ENCODE measurements around the gene MUSTN1.

Gene MUSTN1

DNA sequence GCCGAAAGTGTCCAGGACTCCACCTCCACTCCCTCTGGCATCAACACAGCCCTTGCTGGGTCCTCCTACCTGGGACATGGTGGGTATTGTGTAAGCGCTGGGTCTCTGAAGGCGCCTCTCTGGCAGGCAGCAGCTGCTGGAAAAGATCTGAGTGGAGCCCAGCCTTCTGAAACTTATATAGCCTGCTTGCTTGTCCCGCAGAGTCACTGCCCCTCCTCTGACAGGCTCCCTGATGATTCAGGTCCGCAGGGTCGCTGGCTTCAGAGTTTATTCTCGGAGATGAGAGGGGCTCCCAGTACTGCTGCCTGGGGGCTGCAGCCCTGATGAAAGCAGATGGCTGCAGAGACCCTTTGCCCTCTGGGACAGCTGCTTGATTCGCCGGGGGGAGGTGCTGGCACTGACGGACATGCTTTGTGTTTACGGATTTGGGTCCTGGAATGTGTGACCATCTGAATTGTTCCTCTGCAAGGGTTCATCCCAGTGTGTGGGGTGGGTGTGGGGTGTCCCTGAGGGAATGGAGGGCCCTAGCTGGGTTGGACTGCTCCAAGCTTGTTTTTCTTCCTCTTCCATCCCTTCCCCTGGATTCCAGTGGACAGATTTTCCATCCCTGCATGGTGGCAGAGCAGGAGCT is at the start of gene MUSTN1:
MUSTN1 (minus strand) TSS at position 149 of the 631 bp plus-strand sequence; CDS start at position 78, 71 bp downstream.
- no peak for DNase-seq

DNA sequence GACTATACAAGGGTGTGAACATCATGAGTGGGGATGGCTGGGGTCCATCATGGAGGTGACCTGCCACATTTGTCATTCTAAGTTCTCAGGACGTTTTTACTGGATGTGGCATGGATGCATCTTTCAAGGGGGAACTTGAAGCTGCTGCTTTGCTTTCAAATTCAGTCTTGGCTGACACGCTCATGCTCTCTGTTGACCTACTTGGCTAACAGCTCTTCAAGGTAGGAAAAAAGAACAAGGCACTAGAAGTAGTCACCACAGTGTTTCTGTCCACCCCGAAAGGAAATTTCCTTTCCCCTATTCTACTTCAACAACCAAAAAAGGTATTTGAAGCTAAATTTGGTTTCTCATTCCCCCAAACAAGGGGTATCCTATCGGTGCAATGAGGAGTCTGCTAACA is 47.6 kb upstream of the MUSTN1 start:
- DNase-seq = no peak

DNA sequence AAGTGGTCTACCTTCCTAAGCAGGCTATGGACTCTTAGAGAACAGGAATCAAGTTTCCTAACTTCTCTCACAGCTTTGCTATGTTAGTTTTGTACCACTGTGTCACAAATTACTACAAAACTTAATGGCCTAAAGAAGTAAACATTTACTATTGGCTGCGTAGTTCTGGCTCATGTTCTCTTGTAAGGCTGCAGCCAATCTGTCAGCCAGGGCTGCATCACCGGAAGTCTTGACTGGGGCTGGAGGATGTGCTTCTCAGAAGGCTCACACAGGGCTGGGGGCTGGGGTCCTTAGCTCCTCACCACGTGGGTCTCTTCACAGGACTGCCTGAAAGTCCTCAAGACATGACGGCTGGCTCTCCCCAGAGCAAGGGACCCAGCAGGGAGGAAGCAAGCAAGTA is 47.1 kb upstream of the MUSTN1 start:
- no peak for DNase-seq

DNA sequence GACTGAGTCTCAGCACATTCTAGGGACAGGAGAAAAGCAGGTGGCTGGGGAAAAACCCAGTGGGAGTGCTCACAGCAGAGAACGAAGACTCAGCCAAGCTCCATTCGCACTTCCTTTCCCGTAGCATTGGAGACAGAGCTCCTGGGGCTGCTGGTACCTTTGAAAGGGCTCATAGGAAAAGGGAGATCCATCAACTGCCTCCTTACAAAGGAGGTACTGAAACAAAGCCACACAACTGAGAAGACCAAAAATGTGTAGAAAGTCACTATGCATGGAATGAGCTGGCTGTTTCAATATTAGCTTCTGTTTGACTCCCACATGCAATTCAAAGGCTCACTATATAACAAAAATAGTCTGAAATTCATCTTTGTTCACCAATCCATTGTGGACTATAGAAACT is 45.7 kb upstream of the MUSTN1 start:
- DNase-seq = no peak

DNA sequence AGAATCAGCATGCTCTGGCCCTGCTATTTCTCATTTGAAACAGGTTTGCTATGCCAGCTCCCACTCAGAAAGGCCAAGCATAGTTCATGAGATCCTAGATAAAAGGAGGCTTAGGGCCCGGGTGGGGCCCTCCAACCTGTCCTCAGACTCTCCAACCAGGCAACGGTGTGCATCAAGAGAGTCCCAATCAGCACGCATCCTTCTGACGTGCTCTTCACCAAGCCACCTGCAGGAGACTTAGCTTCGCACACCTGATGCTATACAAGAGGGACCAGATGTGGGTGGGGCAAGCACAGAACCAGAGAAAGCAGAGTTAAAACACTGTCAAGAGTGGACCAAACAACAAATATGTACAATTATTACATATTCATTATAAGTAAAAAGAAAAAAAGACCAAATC is 45.2 kb upstream of the MUSTN1 start:
- DNase-seq = no peak

DNA sequence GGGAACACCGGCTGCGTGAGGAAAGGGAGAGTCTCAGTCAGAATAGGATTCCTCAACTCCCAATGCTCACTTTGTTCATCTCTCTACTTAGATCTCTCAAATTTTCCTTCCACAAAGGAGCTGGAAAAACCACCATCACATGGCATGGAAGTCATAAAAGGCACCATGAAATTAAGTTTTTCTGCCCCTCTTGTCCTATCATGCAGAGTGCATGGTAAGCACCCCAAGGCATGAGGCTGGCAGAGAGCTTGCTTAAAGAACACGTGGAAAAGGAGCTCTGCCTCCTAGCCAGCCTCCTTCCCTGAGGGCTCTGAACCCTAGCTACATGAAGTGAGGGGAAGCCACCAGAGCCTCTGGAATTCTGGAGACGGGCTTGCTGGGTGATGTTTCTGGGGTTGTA is 44.8 kb upstream of the MUSTN1 start:
- DNase-seq = no peak

DNA sequence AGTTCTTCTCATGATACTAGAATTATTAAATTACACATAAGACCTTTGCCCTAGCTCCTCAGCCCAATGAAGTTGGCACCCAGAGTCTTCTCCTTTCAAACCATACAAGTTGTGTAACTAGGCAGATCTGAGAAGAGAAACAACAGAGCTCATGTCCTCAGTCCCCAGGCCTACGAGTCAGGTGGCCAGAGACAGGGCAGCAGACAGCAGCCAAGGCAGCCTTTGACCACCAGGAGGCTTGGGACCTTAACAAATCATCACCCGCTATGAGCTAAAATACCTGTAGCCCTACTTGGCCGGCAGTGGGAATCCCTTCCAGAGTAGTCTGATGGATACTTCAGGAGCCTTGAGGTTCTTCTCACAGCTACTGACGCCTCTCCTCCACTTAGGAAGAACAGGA is 44.3 kb upstream of the MUSTN1 start:
- DNase-seq = no peak

DNA sequence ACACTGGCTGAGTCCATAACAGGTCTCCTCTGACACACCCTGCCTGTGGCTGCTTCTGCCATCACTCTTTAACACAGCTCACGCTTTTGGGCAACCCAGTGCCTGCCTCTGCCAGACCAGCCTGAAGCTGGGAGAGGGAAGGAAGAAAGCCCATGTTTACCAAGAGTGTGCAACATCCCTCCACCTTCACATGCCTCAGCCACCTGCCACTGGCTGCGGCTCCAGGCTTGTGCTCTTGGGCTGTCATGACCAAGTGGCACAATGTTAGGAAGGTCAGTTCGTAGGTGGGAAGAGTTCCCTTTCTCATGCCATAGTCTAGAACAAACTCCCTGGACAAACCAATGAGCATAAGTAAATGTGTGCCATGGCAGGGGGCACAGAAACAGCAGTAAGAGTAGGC is 42.3 kb upstream of the MUSTN1 start:
- no peak for DNase-seq

DNA sequence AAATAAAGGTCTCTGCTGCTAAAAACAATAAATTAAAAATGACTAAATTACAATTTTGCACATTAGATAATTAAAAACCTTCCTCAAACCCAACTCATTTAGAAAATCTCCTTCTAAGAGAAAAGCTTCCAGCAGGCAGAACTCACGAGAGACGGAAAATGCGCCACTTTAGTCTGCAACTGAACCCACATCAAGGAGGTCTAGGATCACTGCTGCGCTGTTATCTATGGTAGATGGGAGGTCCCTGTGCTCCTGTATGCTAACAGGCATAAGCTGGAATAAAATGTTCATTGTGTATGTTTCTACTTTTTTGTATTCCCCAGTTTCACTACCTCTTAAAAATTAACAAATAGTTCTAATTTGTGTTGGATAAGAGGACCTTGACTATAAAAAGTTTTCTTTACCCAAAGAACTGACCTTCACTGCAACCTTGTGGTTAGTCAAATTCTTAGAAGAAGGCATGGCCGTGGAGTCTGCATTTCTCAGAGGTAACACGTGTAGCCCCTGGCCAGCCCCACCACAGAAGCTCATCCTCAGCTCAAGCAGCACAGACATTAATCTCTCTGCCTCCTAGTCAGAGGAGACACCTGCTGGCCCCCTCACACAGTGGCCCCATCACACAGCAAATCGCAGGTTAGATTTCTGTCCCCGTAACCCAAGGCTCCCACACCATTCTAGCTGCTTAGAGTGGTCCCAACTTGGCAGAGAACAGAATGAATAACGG is 40.2 kb upstream of the MUSTN1 start:
- no peak for DNase-seq

DNA sequence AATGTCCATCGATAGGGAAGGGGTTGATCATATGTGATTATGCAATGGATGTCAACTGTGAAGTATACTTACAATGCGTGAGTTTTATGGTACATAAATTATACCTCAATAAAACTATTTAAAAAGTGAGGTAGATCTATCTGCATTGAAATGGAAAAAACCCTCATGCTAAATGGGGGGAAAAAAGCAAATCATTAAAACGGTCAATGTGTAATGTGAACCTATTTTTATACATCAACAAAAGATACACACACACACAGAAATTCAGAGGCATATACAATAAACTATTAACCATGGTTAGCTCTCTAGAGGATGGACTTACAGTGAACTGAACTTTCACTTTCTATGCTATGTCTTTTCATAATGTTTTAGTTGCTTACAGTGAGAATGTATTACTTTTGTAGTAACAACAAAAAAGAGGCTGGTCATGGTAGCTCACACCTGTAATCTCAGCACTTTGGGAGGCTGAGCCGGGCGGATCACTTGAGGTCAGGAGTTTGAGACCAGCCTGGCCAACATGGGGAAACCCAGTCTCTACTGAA is 39.4 kb upstream of the MUSTN1 start:
- no peak for DNase-seq

DNA sequence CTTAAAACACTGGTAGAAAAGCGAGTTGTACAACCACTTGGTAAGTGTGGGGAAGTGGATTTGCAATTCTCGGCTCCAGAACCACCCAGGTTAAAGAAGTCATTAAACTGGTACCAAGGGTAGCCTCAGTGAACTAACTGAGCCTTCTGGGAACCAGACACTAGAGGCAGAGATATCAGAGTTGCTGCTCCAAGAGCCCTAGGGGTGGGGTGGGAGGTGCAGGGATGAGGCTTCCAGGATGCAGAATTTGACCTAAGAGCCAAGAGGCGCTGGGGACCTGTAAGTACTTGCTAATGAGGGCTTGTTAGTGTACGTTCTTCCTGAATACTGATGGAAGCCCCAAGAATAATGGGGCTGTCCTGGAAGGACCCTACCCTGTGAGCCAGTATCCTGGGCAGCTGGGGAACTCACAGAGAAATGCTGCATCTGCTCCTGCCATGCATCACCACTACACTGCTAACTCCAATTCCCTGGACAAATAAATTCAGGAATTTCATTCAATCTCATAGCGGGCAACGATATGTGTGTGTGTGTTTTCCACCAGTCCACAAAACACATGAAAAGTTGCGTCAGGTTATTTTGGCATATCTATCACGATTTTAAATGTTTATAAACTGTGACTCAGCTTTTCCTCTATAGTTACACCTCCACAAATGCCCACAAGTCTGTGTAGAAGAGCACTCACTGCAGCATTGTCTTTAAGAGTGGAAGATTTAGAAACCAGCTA is 38.8 kb upstream of the MUSTN1 start:
- DNase-seq = no peak

DNA sequence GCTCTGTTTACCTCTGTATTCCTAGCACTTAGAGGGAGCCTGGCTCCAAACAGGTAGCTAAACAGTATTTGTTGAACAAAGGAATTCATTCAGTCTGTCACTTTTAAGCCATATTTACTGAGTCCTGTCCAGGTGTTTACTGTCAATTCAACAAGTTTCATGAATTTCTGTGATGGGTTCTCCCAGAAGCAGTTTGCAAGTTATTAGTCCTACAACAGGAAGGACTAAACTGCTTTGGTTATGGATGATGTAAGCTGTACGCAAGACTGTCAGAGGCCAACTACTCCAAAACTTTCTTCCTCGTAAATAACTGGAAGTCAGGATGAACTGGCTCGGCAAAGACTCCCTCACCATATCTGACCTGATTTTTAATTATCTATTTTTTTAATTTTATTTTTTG is 37.4 kb upstream of the MUSTN1 start:
- DNase-seq = no peak

DNA sequence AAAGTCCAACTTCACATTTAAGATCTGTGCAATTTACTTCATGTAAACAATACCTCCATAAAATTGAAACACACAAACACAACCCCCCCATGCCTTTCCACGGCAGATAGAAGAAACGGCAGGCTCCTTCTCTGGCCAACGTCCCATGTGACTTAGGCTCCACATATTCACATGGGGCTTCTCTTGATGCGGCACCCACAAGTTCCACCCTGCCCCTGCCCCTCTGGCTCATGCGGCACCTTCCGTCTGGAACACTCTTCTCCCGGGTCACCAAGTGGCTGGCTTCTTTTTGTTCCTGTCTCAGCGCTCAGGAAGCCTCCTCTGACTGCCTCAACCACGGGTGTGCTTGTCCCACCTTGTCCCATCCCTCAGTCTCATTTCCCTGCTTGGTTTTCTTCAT is 36.9 kb upstream of the MUSTN1 start:
- DNase-seq = no peak

DNA sequence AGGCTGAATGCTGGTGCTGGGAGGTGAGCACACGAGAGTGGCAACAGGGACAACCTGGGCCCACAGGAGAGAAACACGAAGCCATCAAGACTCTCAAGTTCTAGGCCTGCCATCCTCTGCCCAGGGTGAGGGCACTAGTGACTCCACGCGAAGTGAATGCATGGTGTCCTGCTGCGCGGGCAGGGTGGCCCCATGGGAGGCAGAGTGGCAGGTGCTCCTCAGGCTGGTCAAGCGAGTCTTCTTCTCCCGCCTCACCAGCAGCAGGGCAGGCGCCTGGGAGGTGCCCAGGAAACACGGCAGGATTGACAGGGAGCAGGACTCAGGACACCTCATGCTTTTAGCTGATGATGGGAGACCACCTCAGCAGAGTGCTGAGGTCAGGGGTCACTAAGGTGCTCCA is 35.7 kb upstream of the MUSTN1 start:
- no peak for DNase-seq

DNA sequence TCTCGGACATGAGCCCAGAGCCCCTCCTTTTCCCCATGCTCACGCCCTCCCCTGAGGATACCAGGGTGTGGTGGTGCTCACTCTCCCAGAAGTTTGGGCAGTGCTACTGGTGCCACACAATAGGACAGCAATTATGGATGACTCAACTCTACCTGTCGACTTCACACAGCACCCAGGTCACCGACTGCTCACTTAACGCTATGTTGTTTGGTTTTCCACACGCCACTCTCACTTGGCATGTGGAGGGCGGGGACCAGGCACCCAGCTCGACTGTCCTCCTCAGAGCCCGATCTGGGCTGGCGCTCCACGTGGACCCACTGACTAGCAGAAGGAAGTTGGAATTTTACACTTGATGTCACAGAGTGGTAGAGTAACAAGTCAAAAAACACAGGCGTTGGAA is 31.6 kb upstream of the MUSTN1 start:
- no peak for DNase-seq

DNA sequence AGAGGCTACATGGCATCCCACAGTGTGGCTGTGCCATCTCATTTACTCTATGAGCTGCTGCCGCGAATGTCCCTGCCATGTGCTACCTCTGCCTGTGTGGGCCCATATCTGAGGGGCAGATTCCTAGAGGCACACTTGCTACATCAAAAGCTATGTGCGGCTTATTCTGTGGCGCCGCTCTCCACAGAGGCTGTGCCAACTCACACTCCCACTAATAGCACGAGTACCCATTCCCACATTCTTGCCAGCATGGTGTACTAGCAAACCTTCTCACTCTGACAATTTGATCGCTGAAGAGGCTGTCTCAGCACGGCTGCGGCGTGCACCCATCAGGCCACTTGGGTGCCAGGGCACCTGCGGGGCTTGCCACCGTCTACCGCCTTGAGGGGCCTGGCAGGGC is 31.2 kb upstream of the MUSTN1 start:
- DNase-seq = no peak

DNA sequence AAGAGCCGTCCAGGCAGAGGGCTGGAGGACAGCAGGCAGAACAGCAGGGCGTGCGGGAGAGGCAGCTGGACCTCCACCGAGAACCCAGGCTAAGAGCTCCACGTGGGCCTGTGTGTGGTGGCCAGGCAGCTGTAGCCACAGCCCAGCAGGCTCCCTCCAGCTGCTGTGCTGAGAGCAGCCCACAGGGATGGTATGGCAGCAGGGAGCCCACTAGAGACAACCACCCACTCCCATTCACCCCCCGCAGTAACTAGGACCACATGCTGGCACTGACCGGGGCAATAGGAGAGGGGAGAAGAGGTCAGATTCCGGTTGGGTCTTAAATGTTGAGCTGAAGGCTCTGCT is 25.6 kb upstream of the MUSTN1 start:
- DNase-seq = no peak

DNA sequence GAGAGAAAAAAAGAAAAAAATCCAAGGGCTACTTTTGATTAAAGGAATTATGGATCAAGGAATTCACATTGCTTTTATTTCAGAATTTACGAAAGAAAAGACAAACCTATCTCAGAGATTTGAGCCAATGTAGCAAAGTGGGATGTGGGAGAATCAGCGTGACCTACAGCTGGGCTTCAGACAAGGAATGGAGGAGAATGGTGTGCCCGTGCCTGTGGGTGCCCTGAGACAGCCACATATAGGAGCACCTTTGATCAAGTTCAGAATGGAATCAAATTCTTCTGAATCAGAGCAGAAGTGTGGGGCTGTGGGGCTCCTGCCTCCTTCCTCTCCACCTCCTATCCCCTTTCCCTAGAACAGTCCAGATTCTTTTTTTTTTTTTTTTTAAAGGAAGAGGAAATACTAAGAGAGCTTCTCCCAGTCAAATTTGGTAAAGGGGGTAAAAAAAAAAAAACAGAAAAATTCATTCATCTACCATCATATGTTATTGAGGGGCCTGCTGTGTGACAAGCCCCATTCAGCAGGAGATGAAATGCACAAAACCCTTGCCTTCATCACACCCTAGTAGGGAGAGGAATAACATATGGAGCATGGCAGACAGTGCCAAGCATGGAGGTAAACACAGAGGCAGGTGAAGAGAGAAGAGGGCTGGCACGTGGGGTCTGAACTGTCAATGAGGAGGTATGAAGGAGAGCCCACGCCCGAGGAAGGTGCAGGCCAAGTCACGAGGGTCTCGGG is 25.0 kb upstream of the MUSTN1 start:
- no peak for DNase-seq

DNA sequence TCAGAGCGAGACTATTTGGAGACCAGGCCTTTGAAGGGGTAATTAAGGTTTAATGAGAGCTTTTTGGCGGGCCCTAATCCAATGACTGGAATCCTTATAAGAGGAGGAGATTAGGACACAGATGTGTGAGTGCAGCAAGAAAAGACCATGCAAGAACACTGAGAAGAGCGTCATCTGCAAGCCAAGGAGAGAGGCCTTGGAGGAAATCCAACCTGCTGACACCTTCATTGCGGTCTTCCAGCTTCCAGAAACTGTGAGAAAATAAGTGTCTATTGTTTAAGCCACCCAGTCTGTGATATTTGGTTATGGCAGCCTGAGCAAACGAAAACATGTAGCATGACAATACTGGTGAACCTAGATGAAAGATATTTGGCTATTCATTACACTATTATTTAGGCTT is 23.0 kb upstream of the MUSTN1 start:
- no peak for DNase-seq

DNA sequence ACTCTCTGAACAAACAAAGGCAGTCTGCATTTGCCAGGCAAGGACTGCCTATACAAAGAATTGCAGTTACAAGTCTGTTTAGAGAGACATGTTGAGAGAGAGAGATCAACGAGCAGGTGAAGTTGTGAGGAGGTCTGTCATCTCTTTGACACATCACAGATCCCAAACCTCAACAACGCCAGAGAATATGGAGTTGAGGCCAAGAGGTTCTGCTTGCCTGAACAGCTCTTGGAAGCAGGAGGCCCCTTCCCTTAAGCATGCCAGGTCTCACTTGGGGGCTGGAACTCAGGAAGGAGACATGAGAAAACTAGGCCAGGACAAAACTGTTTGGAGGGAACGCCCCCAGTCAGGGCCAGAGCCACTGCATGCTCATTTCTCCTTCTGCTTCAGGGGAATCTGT is 22.3 kb upstream of the MUSTN1 start:
- DNase-seq = no peak

DNA sequence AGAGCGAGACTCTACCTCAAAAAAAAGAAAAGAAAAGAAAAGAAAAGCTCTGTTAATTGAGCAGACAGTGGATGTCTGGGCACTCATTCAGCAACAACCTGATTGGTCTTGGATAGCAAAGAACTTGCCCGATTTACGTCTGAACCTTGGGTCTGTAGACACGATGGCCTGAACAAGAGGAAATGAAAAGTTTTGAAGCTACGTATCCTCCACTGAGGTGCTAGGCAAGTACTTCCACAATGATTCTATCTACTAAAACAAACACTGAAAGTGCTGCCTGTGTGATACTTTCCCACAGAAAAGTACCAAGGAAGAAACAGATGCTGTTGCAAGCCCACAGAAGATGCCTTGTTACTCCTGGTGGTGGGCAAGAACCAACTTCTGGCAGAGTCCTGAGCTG is 21.8 kb upstream of the MUSTN1 start:
- no peak for DNase-seq

DNA sequence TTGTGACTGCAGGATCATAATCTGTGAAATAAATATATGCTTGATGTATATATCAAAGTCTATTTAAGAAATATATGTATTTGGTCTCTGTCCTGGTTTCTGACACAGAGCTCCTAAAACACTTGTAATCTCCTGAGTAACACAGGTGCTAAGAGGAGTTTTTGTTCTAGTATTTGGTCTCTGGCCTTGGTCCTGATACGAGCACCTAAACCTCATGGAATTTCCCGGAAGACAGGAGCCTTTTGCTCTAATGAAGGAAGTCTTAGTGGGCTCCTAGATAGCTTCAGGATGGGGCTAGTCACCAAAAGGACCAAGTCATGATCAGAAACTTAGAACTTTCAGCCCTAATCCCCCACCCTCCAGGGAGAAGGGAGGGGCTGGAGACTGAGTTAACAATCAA is 19.2 kb upstream of the MUSTN1 start:
- DNase-seq = no peak

DNA sequence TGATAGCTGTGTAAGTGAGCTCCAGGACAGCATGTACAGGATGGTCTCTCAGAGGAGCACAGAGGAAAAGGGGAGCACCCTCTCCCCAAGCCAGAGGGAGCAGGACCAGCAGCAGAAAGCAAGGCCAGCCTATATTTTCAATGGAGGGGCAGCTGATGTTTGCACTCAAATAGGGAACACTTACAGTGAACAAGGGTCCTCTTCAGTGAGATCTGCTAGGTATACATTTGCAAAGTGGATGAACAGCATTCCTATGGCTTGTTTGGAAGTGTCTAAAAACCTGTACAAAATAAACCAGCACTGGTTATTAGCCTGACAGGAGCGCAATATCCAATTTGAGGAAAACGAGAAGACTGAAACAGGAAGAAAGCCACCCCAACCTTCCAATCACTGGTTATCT is 17.6 kb upstream of the MUSTN1 start:
- DNase-seq = no peak

DNA sequence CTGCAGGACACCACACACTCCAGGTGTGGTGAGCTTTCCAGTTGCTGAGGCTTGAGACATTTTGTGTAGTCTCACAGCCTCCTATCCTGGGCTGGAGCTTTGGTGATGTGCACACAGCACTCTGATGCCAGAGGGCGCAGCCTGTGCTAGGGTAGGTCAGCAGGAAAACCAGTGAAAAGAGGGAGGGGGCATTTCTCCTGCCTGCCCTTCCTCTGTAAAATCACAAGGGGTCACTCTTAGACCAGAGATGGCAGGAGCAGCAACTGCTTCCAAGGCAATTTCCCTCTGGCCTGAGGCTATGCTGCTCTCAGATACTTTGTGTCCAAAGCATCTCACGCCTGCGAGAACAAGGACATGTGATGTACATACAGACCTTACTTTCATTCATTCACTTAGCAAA is 16.5 kb upstream of the MUSTN1 start:
- no peak for DNase-seq

All from inflammatory macrophage treated with lipopolysaccharide for 4 hours (primary cell).